H9 (cell line): Measurements from ENCODE around the gene PTPRK. TPM values are rescaled to one million over a fixed set of nuclear protein-coding genes. Genes with fewer than 3 reads are reported as not detected.
"Not testable (repeated sequence)": the region's sequence is repeated elsewhere in the genome, so short reads cannot be mapped to it uniquely, and the experiment has no call there.

ENCODE experiments used
- DNase-seq: peaks from one replicate; pipeline ENCODE4 v3.0.0-alpha.2; 2017
- H2AFZ ChIP-seq: one replicate; pipeline ENCODE4 v1.6.1; 2013; ENCODE audit warnings: mild to moderate bottlenecking, low read length, control low read depth, moderate library complexity
- H2AK5ac ChIP-seq: 2 replicates; pipeline ENCODE4 v1.6.1; 2013; ENCODE audit warnings: low read length, control low read depth, mixed read lengths; ENCODE audit not compliant: insufficient read length
- H2BK120ac ChIP-seq: one replicate; pipeline ENCODE4 v1.6.1; 2013; ENCODE audit warnings: low read depth, mild to moderate bottlenecking, low read length, control low read depth, inconsistent platforms; ENCODE audit not compliant: poor library complexity, severe bottlenecking
- H2BK12ac ChIP-seq: 2 replicates; pipeline ENCODE4 v1.6.1; 2013; ENCODE audit warnings: low read length, control low read depth, mixed read lengths, low read depth; ENCODE audit not compliant: insufficient read length
- H2BK15ac ChIP-seq: 2 replicates; pipeline ENCODE4 v1.6.1; 2013; ENCODE audit warnings: low read depth, low read length, control low read depth
- H2BK20ac ChIP-seq: one replicate; pipeline ENCODE4 v1.6.1; 2013; ENCODE audit warnings: low read depth, mild to moderate bottlenecking, low read length, control low read depth, inconsistent platforms; ENCODE audit not compliant: poor library complexity, severe bottlenecking
- H2BK5ac ChIP-seq: 2 replicates; pipeline ENCODE4 v1.6.1; 2013; ENCODE audit warnings: low read length, control low read depth, mixed read lengths; ENCODE audit not compliant: insufficient read length
- H3K14ac ChIP-seq: 2 replicates; pipeline ENCODE4 v1.6.1; 2013; ENCODE audit warnings: low read length, control low read depth; ENCODE audit not compliant: insufficient read depth
- H3K18ac ChIP-seq: 2 replicates; pipeline ENCODE4 v1.6.1; 2013; ENCODE audit warnings: low read depth, mild to moderate bottlenecking, mixed read lengths, low read length, control low read depth; ENCODE audit not compliant: insufficient read length
- H3K23ac ChIP-seq: 2 replicates; pipeline ENCODE4 v1.6.1; 2013; ENCODE audit warnings: low read length, control low read depth, mixed read lengths, low read depth; ENCODE audit not compliant: insufficient read length
- H3K23me2 ChIP-seq: 2 replicates; pipeline ENCODE4 v1.6.1; 2013; ENCODE audit warnings: low read depth, mild to moderate bottlenecking, mixed read lengths, low read length, control low read depth; ENCODE audit not compliant: insufficient read length, poor library complexity, severe bottlenecking
- H3K27ac ChIP-seq: 2 replicates; pipeline ENCODE4 v1.5.1; 2013; ENCODE audit warnings: low read length, control low read depth, mixed read lengths, low read depth; ENCODE audit not compliant: insufficient read length
- H3K27me3 ChIP-seq: 2 replicates; pipeline ENCODE4 v1.6.1; 2013; ENCODE audit warnings: low read length, control low read depth, inconsistent platforms; ENCODE audit not compliant: insufficient read depth
- H3K4ac ChIP-seq: 2 replicates; pipeline ENCODE4 v1.6.1; 2013; ENCODE audit warnings: low read depth, mild to moderate bottlenecking, control low read depth, inconsistent platforms, low read length, moderate library complexity
- H3K4me1 ChIP-seq: 2 replicates; pipeline ENCODE4 v1.6.1; 2013; ENCODE audit warnings: low read length, control low read depth, inconsistent platforms; ENCODE audit not compliant: insufficient read depth
- H3K4me2 ChIP-seq: 2 replicates; pipeline ENCODE4 v1.6.1; 2013; ENCODE audit warnings: low read length, control low read depth, mixed read lengths; ENCODE audit not compliant: insufficient read length, insufficient read depth
- H3K56ac ChIP-seq: 2 replicates; pipeline ENCODE4 v1.6.1; 2013; ENCODE audit warnings: low read depth, mild to moderate bottlenecking, mixed read lengths, low read length, control low read depth; ENCODE audit not compliant: insufficient read length
- H3K79me1 ChIP-seq: 2 replicates; pipeline ENCODE4 v1.6.1; 2013; ENCODE audit warnings: low read depth, mild to moderate bottlenecking, moderate library complexity, low read length, control low read depth, inconsistent platforms; ENCODE audit not compliant: insufficient read depth, poor library complexity, severe bottlenecking
- H3K79me2 ChIP-seq: 2 replicates; pipeline ENCODE4 v1.6.1; 2013; ENCODE audit warnings: low read length, control low read depth, inconsistent platforms; ENCODE audit not compliant: insufficient read depth
- H3K9ac ChIP-seq: 2 replicates; pipeline ENCODE4 v1.6.1; 2013; ENCODE audit warnings: low read length, control low read depth, mixed read lengths; ENCODE audit not compliant: insufficient read length; ENCODE audit errors: extremely low read depth
- H3K9me3 ChIP-seq: one replicate; pipeline ENCODE4 v1.6.1; 2013; ENCODE audit warnings: low read depth, low read length, inconsistent platforms; ENCODE audit not compliant: control insufficient read depth
- H3T11ph ChIP-seq: one replicate; pipeline ENCODE4 v1.6.1; 2013; ENCODE audit warnings: mild to moderate bottlenecking, low read length, control low read depth, inconsistent platforms
- H4K20me1 ChIP-seq: one replicate; pipeline ENCODE4 v1.6.1; 2013; ENCODE audit not compliant: control insufficient read depth, insufficient read length, insufficient read depth
- H4K5ac ChIP-seq: 2 replicates; pipeline ENCODE4 v1.6.1; 2013; ENCODE audit warnings: low read depth, mild to moderate bottlenecking, mixed read lengths, low read length, control low read depth; ENCODE audit not compliant: insufficient read length
- H4K8ac ChIP-seq: replicated peaks from 2 replicates; pipeline ENCODE4 v1.6.1; 2013; ENCODE audit warnings: low read length, control low read depth, mixed read lengths, low read depth; ENCODE audit not compliant: insufficient read length
- H4K91ac ChIP-seq: 2 replicates; pipeline ENCODE4 v1.6.1; 2013; ENCODE audit warnings: low read depth, mild to moderate bottlenecking, moderate library complexity, mixed read lengths, low read length, control low read depth; ENCODE audit not compliant: insufficient read length
- H3K27ac Mint-ChIP-seq, 3 experiments: 2 replicates in 2 of 3; 3 replicates in 1 of 3; pipeline ENCODE4 v1.8.0; 2020 to 2021; ENCODE audit warnings: mixed read lengths in 3 of 3, mild to moderate bottlenecking in 1 of 3, moderate library complexity in 1 of 3
- H3K27me3 Mint-ChIP-seq: 2 replicates; pipeline ENCODE4 v1.8.0; 2021; ENCODE audit warnings: low read depth, mild to moderate bottlenecking, moderate library complexity, mixed read lengths
- H3K36me3 Mint-ChIP-seq, 3 experiments: 2 replicates in 2 of 3; 3 replicates in 1 of 3; pipeline ENCODE4 v1.8.0; 2020 to 2021; ENCODE audit warnings: low read depth in 3 of 3, mixed read lengths in 3 of 3; ENCODE audit not compliant: insufficient read depth in 1 of 3
- H3K4me1 Mint-ChIP-seq, 2 experiments: 2 replicates each; pipeline ENCODE4 v1.8.0; 2020; ENCODE audit warnings: mixed read lengths in 2 of 2
- H3K4me3 Mint-ChIP-seq, 2 experiments: 2 replicates in 1 of 2; 3 replicates in 1 of 2; pipeline ENCODE4 v1.8.0; 2020 to 2021; ENCODE audit warnings: mild to moderate bottlenecking in 2 of 2, mixed read lengths in 2 of 2, moderate library complexity in 1 of 2
- H3K9me3 Mint-ChIP-seq, 2 experiments: 2 replicates in 1 of 2; 3 replicates in 1 of 2; pipeline ENCODE4 v1.8.0; 2020; ENCODE audit warnings: mild to moderate bottlenecking in 2 of 2, mixed read lengths in 2 of 2, moderate library complexity in 1 of 2
- CTCF ChIP-seq: fragments of 200-600 bp; sonication (generic); conservative IDR thresholded peaks from 3 replicates; pipeline ENCODE4 v1.8.0; 2021; ENCODE audit warnings: antibody characterized with exemption, mild to moderate bottlenecking
- WGBS: extraction: QIAGEN DNeasy Blood & Tissue Kit; methylation state at CpG from one replicate; pipeline ENCODE4 v1.1.7; 2013; ENCODE audit warnings: missing lambda C conversion rate, low lambda C conversion rate, mixed read lengths; ENCODE audit not compliant: insufficient read length; ENCODE audit errors: extremely low coverage; 5-methylcytosine and 5-hydroxymethylcytosine counted together
- total RNA-seq: library from RNA; stranded (reverse); gene quantifications from 2 replicates; pipeline ENCODE4 v1.2.1, GENCODE V29; 2021

The PTPRK gene
- total RNA-seq, 1 experiment from 2014 or later: 47.9 TPM

DNA sequence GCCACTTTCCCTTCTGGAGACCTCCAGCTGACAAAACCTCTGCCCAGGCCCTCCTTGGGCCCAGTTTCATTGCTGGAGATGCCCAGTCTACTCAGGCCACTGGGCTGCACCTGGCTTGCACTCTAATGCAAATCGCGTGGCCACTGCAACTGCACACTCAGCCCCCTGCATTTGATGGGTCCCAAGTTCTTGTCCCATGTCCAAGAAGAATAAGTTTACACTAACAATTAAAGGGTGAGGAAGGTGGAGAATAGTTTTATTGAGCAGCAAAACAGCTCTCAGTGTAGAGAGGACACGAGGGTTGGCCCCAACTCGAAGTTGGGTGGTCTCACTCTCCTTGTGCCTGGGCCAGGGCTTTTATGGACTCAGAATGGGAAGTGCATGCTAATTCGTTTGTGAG, 587.7 kb downstream of the PTPRK start:
- no peak overlapping the region for H2AK5ac ChIP-seq
- H2BK20ac ChIP-seq: no peak overlapping the region
- H3K56ac ChIP-seq: no peak overlapping the region
- H3K14ac ChIP-seq: no peak overlapping the region
- no peak overlapping the region for H3K4me2 ChIP-seq
- no peak overlapping the region for H2BK15ac ChIP-seq
- H4K5ac ChIP-seq: no peak overlapping the region
- H2AFZ ChIP-seq: no peak overlapping the region
- H2BK5ac ChIP-seq: no peak overlapping the region
- H3K9ac ChIP-seq: no peak overlapping the region
- peaks cover 8% of the 10 kb centered on the region for H3K9me3 ChIP-seq
- H4K8ac ChIP-seq: no peak overlapping the region
- H2BK12ac ChIP-seq: no peak overlapping the region
- no peaks in the 10 kb centered on the region for H3K4me1 ChIP-seq
- peaks cover under 1 to 13% (median 11%) of the 10 kb centered on the region in 3 experiments; a peak in 6 of 7 replicates for H3K36me3 Mint-ChIP-seq
- H3K79me2 ChIP-seq: no peaks in the 10 kb centered on the region
- H3K27ac ChIP-seq: no peak overlapping the region
- no peaks in the 10 kb centered on the region for H3K79me1 ChIP-seq
- no peaks in the 10 kb centered on the region for H3K27me3 Mint-ChIP-seq
- H4K20me1 ChIP-seq: no peaks in the 10 kb centered on the region
- no peak overlapping the region for H3K18ac ChIP-seq
- no peak for DNase-seq
- no peak overlapping the region for H2BK120ac ChIP-seq
- no peak overlapping the region for H3T11ph ChIP-seq
- no peak overlapping the region for H4K91ac ChIP-seq
- no peak overlapping the region for H3K4ac ChIP-seq
- no peaks in the 10 kb centered on the region for H3K4me1 Mint-ChIP-seq
- H3K23me2 ChIP-seq: no peaks in the 10 kb centered on the region
- H3K27me3 ChIP-seq: no peaks in the 10 kb centered on the region
- TF ChIP-seq CTCF: no peak
- H3K4me3 Mint-ChIP-seq: no peak overlapping the region
- no peak overlapping the region for H3K23ac ChIP-seq
- H3K27ac Mint-ChIP-seq: no peak overlapping the region
- H3K9me3 Mint-ChIP-seq: peaks cover 17 to 18% of the 10 kb centered on the region in 2 experiments
- no CpG with 5 or more reads among the region's 5 CpGs for WGBS

DNA sequence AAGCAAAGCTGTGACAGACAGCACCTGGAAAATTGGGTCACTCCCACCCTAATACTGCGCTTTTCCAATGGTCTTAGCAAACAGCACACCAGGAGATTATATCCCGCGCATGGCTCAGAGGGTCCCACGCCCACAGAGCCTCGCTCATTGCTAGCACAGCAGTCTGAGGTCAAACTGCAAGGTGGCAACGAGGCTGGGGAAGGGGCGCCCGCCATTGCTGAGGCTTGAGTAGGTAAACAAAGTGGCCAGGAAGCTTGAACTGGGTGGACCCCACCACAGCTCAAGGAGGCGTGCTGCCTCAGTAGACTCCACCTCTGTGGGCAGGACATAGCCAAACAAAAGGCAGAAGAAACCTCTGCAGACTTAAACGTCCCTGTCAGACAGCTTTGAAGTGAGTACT, 594.0 kb downstream of the PTPRK start:
- H3K79me1 ChIP-seq, H3K4me3 Mint-ChIP-seq: not testable (repeated sequence)

More for the DNA sequence above, 594.0 kb downstream of the PTPRK start:
- not testable (repeated sequence) for H3K27me3 Mint-ChIP-seq, H3K9ac ChIP-seq, H3K79me2 ChIP-seq, H4K20me1 ChIP-seq, H4K5ac ChIP-seq, H3K56ac ChIP-seq, H2AFZ ChIP-seq, H3K4me1 Mint-ChIP-seq, H3K14ac ChIP-seq, H2BK15ac ChIP-seq, H3K23ac ChIP-seq, H4K91ac ChIP-seq, H3K18ac ChIP-seq, H3K4me2 ChIP-seq, H3K4me1 ChIP-seq, H2AK5ac ChIP-seq, H3K27ac ChIP-seq, H2BK20ac ChIP-seq, H3K9me3 ChIP-seq, H3K4ac ChIP-seq, H3T11ph ChIP-seq, H2BK12ac ChIP-seq, H3K23me2 ChIP-seq, H2BK5ac ChIP-seq, DNase-seq, H3K27me3 ChIP-seq, H4K8ac ChIP-seq, H2BK120ac ChIP-seq
- WGBS: no CpG with 5 or more reads among the region's 10 CpGs
- peaks cover 20 to 23% of the 10 kb centered on the region in 2 experiments for H3K9me3 Mint-ChIP-seq
- H3K36me3 Mint-ChIP-seq: peaks cover 9 to 17% (median 9%) of the 10 kb centered on the region in 3 experiments
- peak overlapping the region in 1 of 3 experiments; percentile 34; a peak in 1 of 7 replicates for H3K27ac Mint-ChIP-seq
